K562 (cell line): ENCODE measurements around the gene BTAF1. TPM values are rescaled to one million over a fixed set of nuclear protein-coding genes. Genes with fewer than 3 reads are reported as not detected.

Experiments
- ARNT ChIP-seq, 2 experiments: fragments of 450-650 bp; IDR thresholded peaks; 2 replicates each; pipeline ENCODE4 v1.6.1; 2016; ENCODE audit warnings: mild to moderate bottlenecking in 1 of 2
- ATF1 ChIP-seq, 2 experiments: fragments of 450-650 bp in 1 of 2; IDR thresholded peaks; 2 replicates each; pipeline ENCODE4 v1.6.1; 2016; ENCODE audit warnings: missing compliant biosample characterization in 1 of 2, missing genetic modification characterization in 1 of 2
- CHAMP1 ChIP-seq: fragments of 450-650 bp; IDR thresholded peaks from 2 replicates; pipeline ENCODE4 v1.6.1; 2016; ENCODE audit warnings: mild to moderate bottlenecking
- CREM ChIP-seq: IDR thresholded peaks from 2 replicates; pipeline ENCODE4 v1.6.1; 2014; ENCODE audit warnings: antibody characterized with exemption, low read depth
- DDX20 ChIP-seq: fragments of 450-650 bp; IDR thresholded peaks from 2 replicates; pipeline ENCODE4 v1.6.1; 2016; ENCODE audit warnings: missing genetic modification characterization, low read depth, mild to moderate bottlenecking, missing compliant biosample characterization, moderate library complexity
- EGR1 ChIP-seq: fragments of 450-650 bp; conservative IDR thresholded peaks from 2 replicates; pipeline ENCODE4 v1.6.1; 2017; ENCODE audit warnings: mild to moderate bottlenecking
- EZH2 ChIP-seq: IDR thresholded peaks from 2 replicates; pipeline ENCODE4 v1.6.1; 2012; ENCODE audit warnings: low read depth, mild to moderate bottlenecking, inconsistent platforms, low read length, borderline replicate concordance
- FOXO4 ChIP-seq: fragments of 450-650 bp; formaldehyde crosslinking; IDR thresholded peaks from 2 replicates; pipeline ENCODE4 v1.4.0; 2020; ENCODE audit warnings: mild to moderate bottlenecking, moderate library complexity
- HSF4 ChIP-seq: fragments of 250-450 bp; sonication (Bioruptor Pico); IDR thresholded peaks from 2 replicates; pipeline ENCODE4 v2.1.2; 2022; ENCODE audit warnings: mild to moderate bottlenecking, moderate library complexity, borderline replicate concordance
- NR2C1 ChIP-seq, 2 experiments: fragments of 450-650 bp; IDR thresholded peaks; 2 replicates each; pipeline ENCODE4 v1.6.1; 2017; ENCODE audit warnings: mild to moderate bottlenecking in 2 of 2, antibody characterized with exemption in 1 of 2, inconsistent platforms in 1 of 2, missing compliant biosample characterization in 1 of 2, missing genetic modification characterization in 1 of 2
- PTTG1 ChIP-seq: fragments of 450-650 bp; IDR thresholded peaks from 2 replicates; pipeline ENCODE4 v1.6.1; 2016; ENCODE audit warnings: low read depth, mild to moderate bottlenecking, missing genetic modification characterization, missing compliant biosample characterization
- RNF2 ChIP-seq: sonication (generic); IDR thresholded peaks from 2 replicates; pipeline ENCODE4 v1.6.1; 2016
- SMARCA4 ChIP-seq: fragments of 450-650 bp; IDR thresholded peaks from 2 replicates; pipeline ENCODE4 v1.6.1; 2016
- SRSF3 ChIP-seq: fragments of 200-400 bp; formaldehyde crosslinking; IDR thresholded peaks from 2 replicates; pipeline ENCODE4 v1.6.1; 2016; ENCODE audit warnings: mild to moderate bottlenecking, low read length, moderate library complexity; ENCODE audit not compliant: insufficient read depth
- SRSF7 ChIP-seq: fragments of 200-400 bp; formaldehyde crosslinking; optimal IDR thresholded peaks from 2 replicates; pipeline ENCODE3; 2017; ENCODE audit warnings: mild to moderate bottlenecking, low read depth, low read length
- TEAD2 ChIP-seq: fragments of 450-650 bp; IDR thresholded peaks from 2 replicates; pipeline ENCODE4 v1.6.1; 2016; ENCODE audit warnings: missing genetic modification characterization, control low read depth, missing compliant biosample characterization
- VEZF1 ChIP-seq: fragments of 200-800 bp; sonication (Bioruptor generic); IDR thresholded peaks from 2 replicates; pipeline ENCODE4 v1.6.1; 2017; ENCODE audit warnings: missing genetic modification characterization, missing compliant biosample characterization
- ZBTB43 ChIP-seq: sonication (generic); formaldehyde crosslinking; IDR thresholded peaks from 2 replicates; pipeline ENCODE4 v1.8.0; 2023; ENCODE audit warnings: mild to moderate bottlenecking, missing genetic modification reagents
- ZC3H11A ChIP-seq: IDR thresholded peaks from 2 replicates; pipeline ENCODE4 v1.6.1; 2012; ENCODE audit warnings: low read depth, low read length, improper control_type of control experiment
- ZNF134 ChIP-seq: fragments of 250-450 bp; sonication (Bioruptor Pico); conservative IDR thresholded peaks from 2 replicates; pipeline ENCODE4 v1.4.0; 2020
- ZNF696 ChIP-seq: fragments of 250-450 bp; sonication (Bioruptor Pico); conservative IDR thresholded peaks from 2 replicates; pipeline ENCODE4 v1.4.0; 2020; ENCODE audit warnings: mild to moderate bottlenecking, moderate library complexity
- polyA plus RNA-seq, 8 experiments: library from polyadenylated mRNA; depleted of rRNA in 4 of 8; stranded (reverse) in 5 of 8; unstranded in 3 of 8; fragments of >200 nt; fragmentation: Nextera tagmentation in 2 of 8; fragmentation: Illumina TruSeq in 1 of 8; extraction: Ambion mirVana in 2 of 8; extraction: Trizol in 1 of 8; gene quantifications; 2 replicates each; pipeline versions ENCODE4 v1.2.1 to v1.2.3, GENCODE V29; 2011 to 2014; ENCODE audit warnings: inconsistent platforms in 1 of 8, missing spikeins in 1 of 8
- total RNA-seq, 7 experiments: library from RNA; depleted of rRNA in 6 of 7; stranded (reverse); fragments of >200 nt in 6 of 7; fragmentation: Illumina TruSeq in 2 of 7; extraction: Trizol in 2 of 7; gene quantifications; 2 replicates each; pipeline versions ENCODE4 v1.2.1 to v1.2.3, GENCODE V29; 2011 to 2021; ENCODE audit warnings: low replicate concordance in 1 of 7

The BTAF1 gene
- total and polyA plus RNA-seq, 9 of the 15 experiments (the other 6 are each of a cell fraction or from before 2014, with no cell fraction given) = 6.6 to 70.7 (median 30.5) TPM

- no peak for TF ChIP-seq EZH2
- TF ChIP-seq ARNT (IDR thresholded peaks at IDR 0.05) = no peak
- no peak for TF ChIP-seq TEAD2 (tag)
- TF ChIP-seq FOXO4 (CRISPR knock-in tag) = no peak
- TF ChIP-seq CHAMP1 = peak; percentile 30; the same call in 1 of the 2 replicates
- no peak for TF ChIP-seq SMARCA4
- TF ChIP-seq DDX20 (tag) = no peak
- TF ChIP-seq PTTG1 (tag) = no peak
- no peak for TF ChIP-seq ZNF134 (CRISPR knock-in tag)
- no peak for TF ChIP-seq ZBTB43
- peak; percentile 32; the same call in 1 of the 2 replicates for TF ChIP-seq VEZF1 (CRISPR knock-in tag)
- TF ChIP-seq CREM = peak; percentile 39; the same call in 1 of the 2 replicates
- peak; percentile 45; the same call in 1 of the 2 replicates for TF ChIP-seq RNF2
- no peak for TF ChIP-seq SRSF3
- no peak for TF ChIP-seq NR2C1 (IDR thresholded peaks at IDR 0.05)
- TF ChIP-seq NR2C1 (tag; IDR thresholded peaks at IDR 0.05) = no peak
- no peak for TF ChIP-seq ZNF696 (CRISPR knock-in tag)
- no peak for TF ChIP-seq SRSF7
- peak; percentile 46 for TF ChIP-seq EGR1
- no peak for TF ChIP-seq HSF4 (CRISPR knock-in tag)
- no peak for TF ChIP-seq ZC3H11A
- no peak for TF ChIP-seq ATF1 (CRISPR knock-in tag; IDR thresholded peaks at IDR 0.05)
- TF ChIP-seq ATF1 (tag; IDR thresholded peaks at IDR 0.05) = peak; percentile 50
These were observed 15.0 kb upstream of the BTAF1 start (continued) for GRCh38 chr10:91908337-91909116.
